Body of pancreas (tissue), 4 donors: ENCODE data around the gene PAN3. TPM values are rescaled to one million over a fixed set of nuclear protein-coding genes. Genes with fewer than 3 reads are reported as not detected.

Source experiments
- ATAC-seq: fragments of 150-250 bp; one replicate; pipeline ENCODE4 v1.9.1; 2016
- DNase-seq, 4 donors: peaks; one replicate each; pipeline ENCODE4 v3.0.0-alpha.2; 2019
- H3K27ac ChIP-seq, 4 donors: fragments of 200-600 bp; sonication (generic); 1 replicate in 3 of 4; 2 replicates in 1 of 4; pipeline versions ENCODE4 v1.5.1 to v1.6.1; 2016 to 2019; ENCODE audit warnings: mild to moderate bottlenecking in 1 of 4, mixed read lengths in 1 of 4, moderate library complexity in 1 of 4
- H3K27me3 ChIP-seq, 2 donors: fragments of 200-600 bp; sonication (generic); one replicate each; pipeline ENCODE4 v1.6.0; 2016; ENCODE audit warnings: mild to moderate bottlenecking in 1 of 2
- H3K36me3 ChIP-seq, 2 donors: fragments of 200-600 bp; sonication (generic); replicated peaks in 1 of 2; 2 replicates each; pipeline ENCODE4 v1.5.1; 2016; ENCODE audit warnings: low read depth in 2 of 2; ENCODE audit not compliant: insufficient read depth in 1 of 2
- H3K4me1 ChIP-seq: fragments of 200-600 bp; sonication (generic); one replicate; pipeline ENCODE4 v1.6.0; 2016
- H3K4me3 ChIP-seq, 2 donors: fragments of 200-600 bp; sonication (generic); 1 replicate in 1 of 2; 2 replicates in 1 of 2; pipeline ENCODE4 v1.5.1; 2016 to 2019
- H3K9me3 ChIP-seq, 3 donors: fragments of 200-600 bp; sonication (generic); 1 replicate in 2 of 3; 2 replicates in 1 of 3; pipeline ENCODE4 v1.5.1; 2016
- POLR2A ChIP-seq, 3 donors: fragments of 450-650 bp; IDR thresholded peaks; one replicate each; pipeline ENCODE4 v1.6.1; 2016; ENCODE audit warnings: antibody characterized with exemption in 3 of 3, mild to moderate bottlenecking in 2 of 3
- WGBS, 2 donors: methylation state at CpG; one replicate each; pipeline ENCODE4 v1.1.5; 2017; 5-methylcytosine and 5-hydroxymethylcytosine counted together
- intact Hi-C: fragments of 100-400 bp; cut with DNase I; formaldehyde crosslinking; loops from one replicate; pipeline ENCODE4 v1.15.1; 2023
- total RNA-seq, 2 donors: library from RNA; depleted of rRNA; stranded (reverse); fragments of >200 nt; gene quantifications; one replicate each; pipeline ENCODE4 v1.1.0, GENCODE V29; 2016
- TF ChIP-seq, protein P1 (sequence below), 7 experiments: fragments of 450-650 bp in 4 of 7; fragments of 200-600 bp in 3 of 7; sonication (generic) in 3 of 7; IDR thresholded peaks; one replicate each; pipeline ENCODE4 v1.5.1; 2016 to 2019; ENCODE audit warnings: antibody characterized with exemption in 7 of 7

PAN3 gene
- total RNA-seq, 2 donors from 2014 or later = 31.4 to 36.3 TPM

DNA sequence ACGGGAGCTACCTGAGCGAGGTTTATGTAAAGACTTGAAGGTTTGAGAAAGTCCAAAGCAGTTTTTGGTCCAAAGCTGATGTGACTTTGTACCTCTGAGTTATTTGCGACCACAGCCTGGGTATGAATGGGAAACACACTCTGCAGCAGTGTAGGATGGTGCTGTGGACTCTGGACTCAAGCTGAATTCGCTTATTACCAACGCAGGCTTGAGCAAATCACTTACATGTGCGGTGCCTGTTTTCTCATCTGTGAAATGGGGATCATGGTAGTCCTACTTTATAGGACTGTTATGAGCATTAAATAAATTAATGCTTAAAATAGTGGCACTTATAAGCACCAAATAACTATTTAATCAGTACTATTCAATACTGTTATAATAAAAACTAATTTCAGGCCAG, 176.5 kb downstream of the PAN3 start:
- H3K36me3 ChIP-seq = no peaks in the 10 kb centered on the region
- WGBS, 2 donors = 79 to 85% methylated on average over 6 of the region's 6 CpGs
- no peaks in the 10 kb centered on the region for H3K27me3 ChIP-seq
- no peak for TF ChIP-seq POLR2A (IDR thresholded peaks at IDR 0.05)
- TF ChIP-seq, protein P1, sequence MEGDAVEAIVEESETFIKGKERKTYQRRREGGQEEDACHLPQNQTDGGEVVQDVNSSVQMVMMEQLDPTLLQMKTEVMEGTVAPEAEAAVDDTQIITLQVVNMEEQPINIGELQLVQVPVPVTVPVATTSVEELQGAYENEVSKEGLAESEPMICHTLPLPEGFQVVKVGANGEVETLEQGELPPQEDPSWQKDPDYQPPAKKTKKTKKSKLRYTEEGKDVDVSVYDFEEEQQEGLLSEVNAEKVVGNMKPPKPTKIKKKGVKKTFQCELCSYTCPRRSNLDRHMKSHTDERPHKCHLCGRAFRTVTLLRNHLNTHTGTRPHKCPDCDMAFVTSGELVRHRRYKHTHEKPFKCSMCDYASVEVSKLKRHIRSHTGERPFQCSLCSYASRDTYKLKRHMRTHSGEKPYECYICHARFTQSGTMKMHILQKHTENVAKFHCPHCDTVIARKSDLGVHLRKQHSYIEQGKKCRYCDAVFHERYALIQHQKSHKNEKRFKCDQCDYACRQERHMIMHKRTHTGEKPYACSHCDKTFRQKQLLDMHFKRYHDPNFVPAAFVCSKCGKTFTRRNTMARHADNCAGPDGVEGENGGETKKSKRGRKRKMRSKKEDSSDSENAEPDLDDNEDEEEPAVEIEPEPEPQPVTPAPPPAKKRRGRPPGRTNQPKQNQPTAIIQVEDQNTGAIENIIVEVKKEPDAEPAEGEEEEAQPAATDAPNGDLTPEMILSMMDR (IDR thresholded peaks at IDR 0.05) = no peak
- H3K9me3 ChIP-seq = no peaks in the 10 kb centered on the region
- no peak overlapping the region for H3K4me3 ChIP-seq
- DNase-seq (no peak), ATAC-seq (no peak)
- intact Hi-C loops = no loop called here
- no peaks in the 10 kb centered on the region for H3K4me1 ChIP-seq
- no peak overlapping the region for H3K27ac ChIP-seq

DNA sequence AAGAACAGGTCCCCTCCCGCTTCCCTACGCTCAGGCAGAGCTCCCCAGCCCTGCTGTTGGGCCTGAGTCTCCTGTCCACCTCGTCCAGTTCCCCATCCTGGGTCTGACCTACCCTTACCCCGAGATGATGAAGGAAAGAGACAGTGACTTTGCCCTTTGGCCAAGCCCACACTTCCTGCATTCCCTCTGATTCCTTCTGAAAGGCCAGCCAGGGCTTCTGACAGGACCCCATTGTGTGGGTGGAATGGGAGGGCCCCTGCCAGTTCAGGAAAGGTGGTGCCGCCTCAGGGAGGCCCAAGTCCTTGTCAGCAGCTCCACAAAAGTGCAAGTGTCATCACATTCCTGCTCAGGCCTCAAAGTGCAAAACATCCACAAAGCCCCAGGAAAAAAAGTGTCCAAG, 177.8 kb downstream of the PAN3 start:
- Histone ChIP-seq H3K27ac (no peak overlapping the region), H3K36me3 (no peaks in the 10 kb centered on the region), H3K9me3 (no peaks in the 10 kb centered on the region), H3K27me3 (no peaks in the 10 kb centered on the region), H3K4me3 (no peak overlapping the region), H3K4me1 (no peaks in the 10 kb centered on the region)
- DNase-seq = no peak
- TF ChIP-seq, protein P1 (IDR thresholded peaks at IDR 0.05) = no peak
- no peak for TF ChIP-seq POLR2A (IDR thresholded peaks at IDR 0.05)
- no peak for ATAC-seq
- WGBS, 2 donors = 44 to 51% methylated on average over 5 of the region's 5 CpGs
- intact Hi-C loops = no loop called here

DNA sequence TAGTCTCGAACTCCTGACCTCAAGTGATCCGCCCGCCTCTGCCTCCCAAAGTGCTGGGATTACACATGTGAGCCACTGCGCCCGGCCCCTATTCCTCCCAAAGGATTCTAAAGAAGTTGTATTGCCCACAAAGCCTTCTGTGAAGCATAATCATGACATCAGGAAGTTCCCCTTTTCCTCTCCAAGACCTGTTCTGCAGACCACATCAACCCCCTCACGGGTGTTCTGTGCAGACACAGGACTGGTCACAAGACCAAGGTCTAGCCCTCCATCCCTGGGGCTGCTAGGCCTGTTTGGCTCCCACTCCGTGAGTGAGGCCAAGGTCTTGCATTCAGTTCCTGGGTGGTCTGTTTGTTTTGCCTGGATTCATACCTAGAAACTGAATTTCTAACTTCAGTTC, 178.5 kb downstream of the PAN3 start:
- Histone ChIP-seq H3K27ac (no peak overlapping the region), H3K27me3 (no peaks in the 10 kb centered on the region), H3K4me1 (no peaks in the 10 kb centered on the region), H3K9me3 (no peaks in the 10 kb centered on the region), H3K36me3 (no peaks in the 10 kb centered on the region), H3K4me3 (no peak overlapping the region)
- 74 to 92% methylated on average over 6 to 7 of the region's 7 CpGs for WGBS, 2 donors
- DNase-seq (no peak), ATAC-seq (no peak)
- TF ChIP-seq, protein P1 (IDR thresholded peaks at IDR 0.05) = no peak
- no peak for TF ChIP-seq POLR2A (IDR thresholded peaks at IDR 0.05)
- intact Hi-C loops = no loop called here

DNA sequence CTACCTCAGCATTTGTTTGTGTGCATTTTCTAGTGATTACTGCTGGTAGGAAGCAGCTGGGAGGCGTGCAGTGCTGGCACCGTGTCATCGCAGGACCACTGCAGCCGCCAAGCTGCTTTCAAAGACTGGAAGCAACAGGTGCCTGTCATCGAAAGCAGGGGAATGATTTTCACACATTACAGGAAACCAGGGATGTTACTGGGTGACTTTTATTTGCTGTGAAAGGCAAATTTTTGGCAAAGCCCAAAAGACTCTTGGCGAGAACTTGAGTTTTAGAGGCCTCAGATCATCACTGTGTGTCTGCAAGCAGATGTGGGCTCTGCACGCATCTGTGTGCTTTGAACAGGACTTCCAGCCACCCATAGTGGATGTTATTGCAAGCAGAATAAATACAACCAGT, 180.2 kb downstream of the PAN3 start:
- Histone ChIP-seq H3K4me1 (no peaks in the 10 kb centered on the region), H3K4me3 (no peak overlapping the region), H3K9me3 (no peaks in the 10 kb centered on the region), H3K27ac (no peak overlapping the region), H3K36me3 (no peaks in the 10 kb centered on the region), H3K27me3 (no peaks in the 10 kb centered on the region)
- TF ChIP-seq, protein P1 (IDR thresholded peaks at IDR 0.05) = no peak
- TF ChIP-seq POLR2A (IDR thresholded peaks at IDR 0.05) = no peak
- WGBS, 2 donors = 75 to 89% methylated on average over 6 to 7 of the region's 7 CpGs
- intact Hi-C loops = no loop called here
- ATAC-seq (no peak), DNase-seq (no peak)

DNA sequence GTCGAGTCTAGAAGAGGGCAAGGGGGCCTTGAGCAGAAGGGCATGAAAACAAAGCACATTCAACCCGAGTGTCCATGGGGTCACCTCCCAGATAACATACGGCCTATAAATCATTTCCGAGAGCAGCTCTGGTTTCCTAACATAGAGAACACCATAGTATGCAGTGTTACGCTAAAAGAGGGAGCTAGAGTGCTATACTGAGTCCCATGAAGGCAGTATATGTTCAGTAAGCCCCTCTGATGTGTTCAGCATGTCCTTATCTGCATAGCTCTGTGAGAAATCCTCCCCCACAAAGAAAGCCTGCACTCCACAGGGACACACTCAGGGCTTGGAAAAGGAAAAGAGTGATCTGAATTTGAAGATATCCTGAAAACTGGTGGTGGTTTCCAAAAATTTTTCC, 181.2 kb downstream of the PAN3 start:
- Histone ChIP-seq H3K9me3 (no peaks in the 10 kb centered on the region), H3K36me3 (no peaks in the 10 kb centered on the region), H3K27me3 (no peaks in the 10 kb centered on the region), H3K27ac (no peak overlapping the region), H3K4me3 (no peak overlapping the region), H3K4me1 (no peaks in the 10 kb centered on the region)
- ATAC-seq (no peak), DNase-seq (no peak)
- WGBS, 2 donors = 58 to 68% methylated on average over 5 of the region's 5 CpGs
- intact Hi-C loops = no loop called here
- TF ChIP-seq, protein P1 (IDR thresholded peaks at IDR 0.05) = no peak
- no peak for TF ChIP-seq POLR2A (IDR thresholded peaks at IDR 0.05)
